ENCODE data around the gene CLBA1. TPM values are rescaled to one million over a fixed set of nuclear protein-coding genes. Genes with fewer than 3 reads are reported as not detected.

Gene CLBA1
- total RNA-seq, 6 experiments from 2014 or later: 1.5 to 3.3 (median 2.5) TPM

DNA sequence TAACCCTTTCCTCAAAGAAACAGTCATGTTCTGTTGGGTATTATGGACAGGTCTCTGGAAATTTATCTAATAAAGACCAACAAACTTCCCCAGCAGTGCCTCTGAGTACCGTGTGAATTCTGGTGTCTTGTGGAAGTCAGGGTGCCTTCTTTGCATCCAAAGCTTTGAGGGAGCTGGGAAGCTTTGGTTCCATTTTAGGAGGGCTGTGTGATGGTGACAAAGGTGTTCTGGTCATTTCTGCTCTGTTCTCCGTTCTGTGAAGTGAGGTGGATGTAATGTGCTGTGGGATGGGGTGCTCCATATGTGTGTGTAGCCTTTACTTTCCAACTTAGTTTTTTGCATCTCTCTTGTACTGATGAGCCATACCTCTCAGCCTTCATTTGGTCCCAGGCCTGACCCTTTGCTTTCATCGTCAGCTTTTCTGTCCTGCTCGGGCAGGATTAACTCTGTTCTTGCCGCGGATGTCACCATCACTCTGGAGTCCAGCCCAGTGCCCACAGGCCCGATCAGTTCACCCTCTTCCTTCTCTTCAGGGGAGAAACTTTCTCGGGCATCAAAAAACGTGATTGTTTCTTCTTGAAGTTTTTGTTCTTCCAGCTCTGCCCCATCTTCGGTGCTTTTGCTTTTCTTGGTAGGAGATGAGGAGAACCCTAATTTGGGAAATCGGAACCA lies 47.8 kb upstream of the CLBA1 start:
- ATAC-seq (no peak), DNase-seq (no peak)
- 54% methylated on average over 11 of the region's 11 CpGs for WGBS (ENCODE audit: insufficient coverage, low coverage, low lambda C conversion rate, missing lambda C conversion rate)
- Histone ChIP-seq H3K27ac (no peak overlapping the region), H3K4me1 (peaks cover 0 to 5% (median 0%) of the 10 kb centered on the region in 4 donors), H3K4me3 (no peak overlapping the region), H3K9me3 (no peaks in the 10 kb centered on the region), H3K27me3 (no peaks in the 10 kb centered on the region), H3K36me3 (no peaks in the 10 kb centered on the region)
- TF ChIP-seq POLR2A (IDR thresholded peaks at IDR 0.05): no peak
- TF ChIP-seq, protein P1, sequence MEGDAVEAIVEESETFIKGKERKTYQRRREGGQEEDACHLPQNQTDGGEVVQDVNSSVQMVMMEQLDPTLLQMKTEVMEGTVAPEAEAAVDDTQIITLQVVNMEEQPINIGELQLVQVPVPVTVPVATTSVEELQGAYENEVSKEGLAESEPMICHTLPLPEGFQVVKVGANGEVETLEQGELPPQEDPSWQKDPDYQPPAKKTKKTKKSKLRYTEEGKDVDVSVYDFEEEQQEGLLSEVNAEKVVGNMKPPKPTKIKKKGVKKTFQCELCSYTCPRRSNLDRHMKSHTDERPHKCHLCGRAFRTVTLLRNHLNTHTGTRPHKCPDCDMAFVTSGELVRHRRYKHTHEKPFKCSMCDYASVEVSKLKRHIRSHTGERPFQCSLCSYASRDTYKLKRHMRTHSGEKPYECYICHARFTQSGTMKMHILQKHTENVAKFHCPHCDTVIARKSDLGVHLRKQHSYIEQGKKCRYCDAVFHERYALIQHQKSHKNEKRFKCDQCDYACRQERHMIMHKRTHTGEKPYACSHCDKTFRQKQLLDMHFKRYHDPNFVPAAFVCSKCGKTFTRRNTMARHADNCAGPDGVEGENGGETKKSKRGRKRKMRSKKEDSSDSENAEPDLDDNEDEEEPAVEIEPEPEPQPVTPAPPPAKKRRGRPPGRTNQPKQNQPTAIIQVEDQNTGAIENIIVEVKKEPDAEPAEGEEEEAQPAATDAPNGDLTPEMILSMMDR (IDR thresholded peaks at IDR 0.05): no peak
- intact Hi-C loops (cut with DNase I): no loop called here

DNA sequence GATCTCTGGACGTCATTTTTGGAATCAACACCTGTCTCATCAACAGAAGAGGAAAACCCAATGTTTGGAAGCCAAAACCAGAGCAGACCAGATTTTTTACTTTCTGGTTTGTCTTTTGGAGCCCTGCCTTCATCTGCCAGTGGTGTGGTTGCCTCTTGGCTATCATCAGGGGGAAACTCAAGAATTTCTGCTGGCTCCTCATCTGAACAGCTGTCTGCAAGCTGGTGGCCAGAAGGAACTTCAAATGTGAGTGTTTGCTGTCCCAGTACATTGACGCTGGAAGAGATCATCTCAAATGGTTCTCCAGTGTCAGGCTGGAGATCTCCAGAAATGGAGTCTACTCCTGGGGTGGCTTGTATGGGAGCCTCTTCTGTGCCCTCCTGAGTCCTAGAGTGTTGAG lies 47.2 kb upstream of the CLBA1 start:
- intact Hi-C loops (cut with DNase I): no loop called here
- Histone ChIP-seq H3K4me3 (no peak overlapping the region), H3K27me3 (no peaks in the 10 kb centered on the region), H3K4me1 (no peaks in the 10 kb centered on the region), H3K36me3 (no peaks in the 10 kb centered on the region), H3K9me3 (no peaks in the 10 kb centered on the region), H3K27ac (no peak overlapping the region)
- 43% methylated on average over 2 of the region's 2 CpGs for WGBS (ENCODE audit: insufficient coverage, low coverage, low lambda C conversion rate, missing lambda C conversion rate)
- ATAC-seq: no peak
- TF ChIP-seq POLR2A (IDR thresholded peaks at IDR 0.05): no peak
- TF ChIP-seq, protein P1 (IDR thresholded peaks at IDR 0.05): no peak
- no peak for DNase-seq

DNA sequence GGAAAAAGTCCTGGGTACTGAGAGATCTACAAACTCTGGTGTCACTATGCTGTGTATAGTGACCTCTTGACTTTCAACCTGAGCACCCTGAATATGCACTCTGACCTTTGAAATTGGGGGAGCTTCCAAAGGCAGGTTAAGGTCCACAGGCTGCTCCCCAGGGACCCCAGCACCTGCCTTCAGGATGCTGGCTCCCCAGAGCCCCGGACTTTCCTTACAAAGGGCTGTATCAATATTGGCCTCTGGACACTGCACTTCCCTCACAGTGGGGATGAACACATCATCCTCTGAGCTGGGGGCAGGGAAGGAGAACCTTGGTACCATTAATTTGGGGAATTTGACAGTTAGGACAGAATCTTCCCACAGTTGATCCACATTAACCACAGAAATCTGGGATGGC lies 46.6 kb upstream of the CLBA1 start:
- Histone ChIP-seq H3K27ac (no peak overlapping the region), H3K4me1 (no peaks in the 10 kb centered on the region), H3K27me3 (no peaks in the 10 kb centered on the region), H3K36me3 (no peaks in the 10 kb centered on the region), H3K4me3 (no peak overlapping the region), H3K9me3 (no peaks in the 10 kb centered on the region)
- TF ChIP-seq POLR2A (IDR thresholded peaks at IDR 0.05): no peak
- TF ChIP-seq, protein P1 (IDR thresholded peaks at IDR 0.05): no peak
- ATAC-seq: no peak
- 60% methylated on average over 1 of the region's 1 CpG for WGBS (ENCODE audit: insufficient coverage, low coverage, low lambda C conversion rate, missing lambda C conversion rate)
- DNase-seq: no peak
- intact Hi-C loops (cut with DNase I): no loop called here

DNA sequence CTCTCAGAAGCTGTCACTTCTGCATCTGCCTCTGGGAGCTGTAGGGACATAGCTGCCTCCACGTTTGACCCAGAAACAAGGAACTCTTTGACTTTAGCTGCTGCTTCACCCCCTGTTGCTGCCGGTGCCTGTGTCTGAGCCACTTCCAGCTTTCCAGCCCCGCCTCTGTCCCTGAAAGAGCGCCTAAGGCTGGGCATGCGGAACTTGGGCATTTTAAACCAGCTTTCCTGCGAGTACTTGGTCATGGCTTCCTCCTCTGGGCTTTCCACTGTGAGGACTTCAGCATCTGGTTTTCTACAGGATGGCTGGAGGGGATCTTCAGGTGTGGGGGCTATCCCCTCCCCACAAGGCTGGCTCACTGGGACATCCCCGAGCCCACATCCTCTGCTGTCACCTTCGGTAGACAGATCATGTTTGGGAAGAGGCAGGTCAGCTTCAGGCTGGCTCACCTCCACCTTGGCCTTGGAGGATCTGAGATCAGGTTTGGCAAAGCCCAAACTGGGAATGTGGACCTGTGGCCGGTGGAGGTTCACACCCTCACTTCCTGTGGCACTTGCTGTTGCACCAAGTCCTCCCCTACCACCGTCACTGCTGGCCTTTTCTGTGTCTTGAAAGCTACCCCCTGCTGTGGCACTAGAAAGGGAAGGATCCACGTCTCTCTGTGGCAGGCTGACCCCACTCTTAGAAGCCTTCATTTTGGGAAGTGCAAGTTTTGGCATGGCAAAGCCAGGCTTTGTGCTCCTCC lies 45.8 kb upstream of the CLBA1 start:
- H3K4me1 ChIP-seq: no peaks in the 10 kb centered on the region
- TF ChIP-seq POLR2A (IDR thresholded peaks at IDR 0.05): no peak
- TF ChIP-seq, protein P1 (IDR thresholded peaks at IDR 0.05): no peak
- H3K27me3 ChIP-seq: no peaks in the 10 kb centered on the region
- ATAC-seq: peak in 1 of 4 donors; percentile 13
- DNase-seq: no peak
- H3K27ac ChIP-seq: no peak overlapping the region
- intact Hi-C loops (cut with DNase I): no loop called here
- no peaks in the 10 kb centered on the region for H3K36me3 ChIP-seq
- H3K4me3 ChIP-seq: no peak overlapping the region
- H3K9me3 ChIP-seq: no peaks in the 10 kb centered on the region
- WGBS (ENCODE audit: insufficient coverage, low coverage, low lambda C conversion rate, missing lambda C conversion rate): 43% methylated on average over 3 of the region's 11 CpGs
